Measurements from ENCODE around the gene PLXNB3. TPM values are rescaled to one million over a fixed set of nuclear protein-coding genes. Genes with fewer than 3 reads are reported as not detected.
"Not testable (repeated sequence)": the region's sequence is repeated elsewhere in the genome, so short reads cannot be mapped to it uniquely, and the experiment has no call there.

Gene PLXNB3
- total RNA-seq, 2 experiments from 2014 or later = 0.83 to 1.4 TPM

GRCh38 chrX:153726286-153727122, 37.5 kb upstream of the PLXNB3 start:
- Mint-ChIP-seq H3K36me3 (ENCODE audit: low read depth) (peaks cover 28% of the 10 kb centered on the region), H3K9me3 (ENCODE audit: insufficient read depth) (peaks cover 4% of the 10 kb centered on the region), H3K27me3 (ENCODE audit: low read depth) (no peaks in the 10 kb centered on the region), H3K27ac (peak overlapping the region; percentile 83), H3K4me3 (peak overlapping the region; percentile 66), H3K4me1 (ENCODE audit: low read depth) (peaks cover 38% of the 10 kb centered on the region)
- ChIA-PET CTCF (interaction anchor here (1.0 to 1.2 kb wide), 4 partner anchors 8 to 88 kb away, joined by 3 to 5 read pairs (median 3); no protein-coding TSS in a partner anchor), POLR2A (interaction anchor here (0.7 to 1.9 kb wide), 3 partner anchors 13 to 241 kb away, joined by 3 to 5 read pairs (median 4); partner anchors contain the start of gene ARHGAP4)
- DNase-seq (peak; percentile 66), ATAC-seq (peak; percentile 9)

- Mint-ChIP-seq H3K9me3 (ENCODE audit: insufficient read depth) (peaks cover 9% of the 10 kb centered on the region), H3K4me1 (ENCODE audit: low read depth) (peaks cover 41% of the 10 kb centered on the region), H3K36me3 (ENCODE audit: low read depth) (peaks cover 31% of the 10 kb centered on the region), H3K4me3 (peak overlapping the region; percentile 66), H3K27ac (peak overlapping the region; percentile 83), H3K27me3 (ENCODE audit: low read depth) (no peaks in the 10 kb centered on the region)
- ATAC-seq = no peak
- no peak for DNase-seq
- ChIA-PET CTCF (interaction anchor here (1.0 to 1.2 kb wide), 4 partner anchors 9 to 87 kb away, joined by 3 to 4 read pairs (median 3); no protein-coding TSS in a partner anchor), POLR2A (interaction anchor here (0.7 to 1.9 kb wide), 3 partner anchors 12 to 240 kb away, joined by 3 to 5 read pairs (median 4); partner anchors contain the start of gene ARHGAP4)
Observed at GRCh38 chrX:153727123-153727931, 36.7 kb upstream of the PLXNB3 start.

- ChIA-PET CTCF (interaction anchor here (1.2 kb wide), 2 partner anchors 8 to 16 kb away, joined by 3 to 4 read pairs; no protein-coding TSS in a partner anchor), POLR2A (interaction anchor here (1.5 to 1.9 kb wide), 2 partner anchors 12 to 197 kb away, joined by 4 to 5 read pairs; partner anchors contain the start of gene ARHGAP4)
- Mint-ChIP-seq H3K27me3 (ENCODE audit: low read depth) (no peaks in the 10 kb centered on the region), H3K4me3 (peak overlapping the region; percentile 66), H3K36me3 (ENCODE audit: low read depth) (peaks cover 26% of the 10 kb centered on the region), H3K27ac (peak overlapping the region; percentile 83), H3K9me3 (ENCODE audit: insufficient read depth) (peaks cover 9% of the 10 kb centered on the region), H3K4me1 (ENCODE audit: low read depth) (peaks cover 39% of the 10 kb centered on the region)
- no peak for DNase-seq
- ATAC-seq = no peak
Observed at GRCh38 chrX:153728095-153728494, 36.0 kb upstream of the PLXNB3 start.

GRCh38 chrX:153728951-153729631, 35.0 kb upstream of the PLXNB3 start:
- Mint-ChIP-seq H3K27ac (no peak overlapping the region), H3K9me3 (ENCODE audit: insufficient read depth) (peaks cover 9% of the 10 kb centered on the region), H3K36me3 (ENCODE audit: low read depth) (peaks cover 23% of the 10 kb centered on the region), H3K4me3 (no peak overlapping the region), H3K4me1 (ENCODE audit: low read depth) (peaks cover 39% of the 10 kb centered on the region), H3K27me3 (ENCODE audit: low read depth) (no peaks in the 10 kb centered on the region)
- ATAC-seq (no peak), DNase-seq (no peak)
- CTCF ChIA-PET = no interaction called here
- POLR2A ChIA-PET = no interaction called here

GRCh38 chrX:153730115-153730514, 33.9 kb upstream of the PLXNB3 start:
- Mint-ChIP-seq H3K36me3 (ENCODE audit: low read depth) (peaks cover 27% of the 10 kb centered on the region), H3K4me1 (ENCODE audit: low read depth) (peaks cover 43% of the 10 kb centered on the region)
- H3K4me3 Mint-ChIP-seq; DNase-seq; ATAC-seq; POLR2A ChIA-PET; H3K9me3 Mint-ChIP-seq (ENCODE audit: insufficient read depth); H3K27ac Mint-ChIP-seq; CTCF ChIA-PET; H3K27me3 Mint-ChIP-seq (ENCODE audit: low read depth): not testable (repeated sequence)

- DNase-seq = no peak
- H3K27ac Mint-ChIP-seq = peak overlapping the region; percentile 73
- H3K36me3 Mint-ChIP-seq (ENCODE audit: low read depth) = peaks cover 31% of the 10 kb centered on the region
- peaks cover 9% of the 10 kb centered on the region for H3K9me3 Mint-ChIP-seq (ENCODE audit: insufficient read depth)
- ChIA-PET POLR2A (no interaction called here), CTCF (no interaction called here)
- no peak overlapping the region for H3K4me3 Mint-ChIP-seq
- ATAC-seq = no peak
- H3K4me1 Mint-ChIP-seq (ENCODE audit: low read depth) = peaks cover 42% of the 10 kb centered on the region
- no peaks in the 10 kb centered on the region for H3K27me3 Mint-ChIP-seq (ENCODE audit: low read depth)
Observed at GRCh38 chrX:153731117-153731844, 32.8 kb upstream of the PLXNB3 start.

GRCh38 chrX:153731845-153732215, 32.2 kb upstream of the PLXNB3 start:
- no peak for ATAC-seq
- Mint-ChIP-seq H3K9me3 (ENCODE audit: insufficient read depth) (peaks cover 9% of the 10 kb centered on the region), H3K27ac (peak overlapping the region; percentile 73), H3K36me3 (ENCODE audit: low read depth) (peaks cover 33% of the 10 kb centered on the region), H3K4me1 (ENCODE audit: low read depth) (peaks cover 41% of the 10 kb centered on the region), H3K4me3 (no peak overlapping the region), H3K27me3 (ENCODE audit: low read depth) (no peaks in the 10 kb centered on the region)
- CTCF ChIA-PET = no interaction called here
- no peak for DNase-seq
- POLR2A ChIA-PET = no interaction called here

- Mint-ChIP-seq H3K4me3 (no peak overlapping the region), H3K27ac (no peak overlapping the region), H3K4me1 (ENCODE audit: low read depth) (peaks cover 35% of the 10 kb centered on the region), H3K27me3 (ENCODE audit: low read depth) (no peaks in the 10 kb centered on the region), H3K9me3 (ENCODE audit: insufficient read depth) (peaks cover 9% of the 10 kb centered on the region), H3K36me3 (ENCODE audit: low read depth) (peaks cover 33% of the 10 kb centered on the region)
- ChIA-PET CTCF (no interaction called here), POLR2A (no interaction called here)
- no peak for ATAC-seq
- DNase-seq = no peak
Observed at GRCh38 chrX:153732401-153732800, 31.6 kb upstream of the PLXNB3 start.

GRCh38 chrX:153733651-153734240, 30.3 kb upstream of the PLXNB3 start:
- CTCF ChIA-PET = no interaction called here
- peaks cover 31% of the 10 kb centered on the region for H3K36me3 Mint-ChIP-seq (ENCODE audit: low read depth)
- peaks cover 30% of the 10 kb centered on the region for H3K4me1 Mint-ChIP-seq (ENCODE audit: low read depth)
- DNase-seq (no peak), ATAC-seq (no peak)
- no peak overlapping the region for H3K4me3 Mint-ChIP-seq
- no peak overlapping the region for H3K27ac Mint-ChIP-seq
- H3K9me3 Mint-ChIP-seq (ENCODE audit: insufficient read depth) = peaks cover 9% of the 10 kb centered on the region
- H3K27me3 Mint-ChIP-seq (ENCODE audit: low read depth) = no peaks in the 10 kb centered on the region
- POLR2A ChIA-PET = no interaction called here

GRCh38 chrX:153734871-153735270, 29.2 kb upstream of the PLXNB3 start:
- POLR2A ChIA-PET = no interaction called here
- CTCF ChIA-PET = interaction anchor here (0.9 kb wide), 1 partner anchor 9 kb away, joined by 5 read pairs; no protein-coding TSS in a partner anchor
- H3K27ac Mint-ChIP-seq = no peak overlapping the region

More at GRCh38 chrX:153734871-153735270, 29.2 kb upstream of the PLXNB3 start:
- Mint-ChIP-seq H3K36me3 (ENCODE audit: low read depth) (peaks cover 28% of the 10 kb centered on the region), H3K4me1 (ENCODE audit: low read depth) (peaks cover 36% of the 10 kb centered on the region), H3K9me3 (ENCODE audit: insufficient read depth) (peaks cover 9% of the 10 kb centered on the region), H3K27me3 (ENCODE audit: low read depth) (no peaks in the 10 kb centered on the region), H3K4me3 (no peak overlapping the region)
- DNase-seq (no peak), ATAC-seq (no peak)

Data from activated CD8-positive, alpha-beta T cell treated with anti-CD3 and anti-CD28 coated beads, Interleukin-2, amount 10 ng/mL, durations not matched to agents 7 days and 5 days (primary cell).